GM10266 (cell line): ENCODE results near the gene ABCC6.
"Not testable (repeated sequence)": the region's sequence is repeated elsewhere in the genome, so short reads cannot be mapped to it uniquely, and the experiment has no call there.

Source experiments
- DNase-seq: peaks from one replicate; pipeline ENCODE4 v3.0.0; 2012; ENCODE audit errors: extremely low spot score
- CTCF ChIP-seq: IDR thresholded peaks from 2 replicates; pipeline ENCODE4 v1.5.1; 2012; ENCODE audit warnings: mild to moderate bottlenecking, low read depth; ENCODE audit not compliant: control insufficient read depth, insufficient read depth; ENCODE audit errors: missing control alignments

Gene ABCC6

DNA sequence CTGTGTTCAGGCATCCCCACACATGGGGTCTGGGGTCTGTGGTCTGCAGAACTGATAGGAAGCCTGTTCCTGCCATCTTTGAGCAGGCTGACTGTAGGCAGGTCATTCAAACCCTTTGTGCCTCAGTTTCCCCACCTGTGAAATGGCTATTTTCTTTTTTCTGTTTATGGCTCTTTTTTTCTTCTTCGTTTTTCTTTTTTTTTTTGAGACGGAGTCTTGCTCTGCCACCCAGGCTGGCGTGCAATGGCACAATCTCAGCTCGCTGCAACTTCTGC, 72.5 kb downstream of the ABCC6 start:
- TF ChIP-seq CTCF = no peak
- DNase-seq = no peak

DNA sequence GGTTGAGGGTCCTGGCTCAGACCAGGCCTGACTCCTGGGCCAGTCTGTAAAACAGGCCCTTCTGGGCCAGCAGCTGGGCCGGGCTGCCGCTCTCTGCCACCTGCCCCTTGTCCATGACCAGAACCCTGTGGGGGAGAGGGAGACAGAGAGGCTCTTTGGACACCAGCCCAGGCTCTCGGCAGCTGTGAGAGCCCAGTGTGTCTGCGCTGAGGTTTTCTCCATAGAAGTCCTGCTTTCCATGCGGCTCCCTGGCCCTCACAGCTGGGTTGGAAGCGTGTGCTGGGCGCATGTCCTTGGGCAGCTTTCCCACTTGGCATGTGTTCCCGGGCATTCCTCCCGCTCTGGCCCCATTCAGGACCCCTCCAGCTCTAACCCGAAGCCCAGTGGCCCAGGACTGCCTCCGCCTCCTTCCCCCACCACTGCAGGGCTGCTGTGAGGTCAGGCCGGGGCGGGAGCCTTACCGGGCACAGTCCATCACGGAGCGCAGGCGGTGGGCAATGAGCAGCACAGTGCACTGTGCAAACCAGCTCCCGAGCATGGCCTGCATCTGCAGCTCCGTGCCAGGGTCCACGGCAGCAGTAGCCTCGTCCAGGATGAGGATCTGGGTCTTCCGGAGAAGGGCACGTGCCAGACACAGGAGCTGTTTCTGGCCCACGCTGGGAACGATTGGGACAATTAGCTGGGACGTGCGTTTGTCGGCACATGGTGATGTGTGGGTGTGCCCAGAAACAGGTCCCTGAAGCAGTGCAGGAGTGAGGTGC, 73.0 kb downstream of the ABCC6 start:
- no peak for TF ChIP-seq CTCF
- DNase-seq = no peak

DNA sequence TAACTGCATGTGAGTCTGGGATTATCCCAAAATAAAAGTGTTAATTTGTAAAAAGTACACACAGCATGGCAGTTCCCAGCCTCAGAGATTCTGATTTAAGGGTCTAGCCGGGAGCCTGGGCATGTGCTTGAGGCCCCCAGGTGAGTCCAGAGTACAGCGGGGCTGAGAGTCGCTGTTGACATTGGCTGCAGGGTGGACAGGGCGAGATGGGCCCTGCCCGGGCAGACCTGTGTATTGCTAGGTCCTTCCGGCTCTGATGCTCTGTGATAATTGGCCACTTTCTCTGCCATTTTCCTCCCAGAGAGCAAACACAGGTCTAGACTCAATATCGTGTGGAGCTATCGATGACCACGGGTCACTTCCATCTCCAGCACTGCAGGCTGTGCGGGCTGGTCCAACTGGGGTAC, 73.6 kb downstream of the ABCC6 start:
- no peak for TF ChIP-seq CTCF

GRCh38 chr16:16148755-16149154, 74.5 kb downstream of the ABCC6 start:
- no peak for DNase-seq
- TF ChIP-seq CTCF = no peak

More for the DNA sequence above, 73.6 kb downstream of the ABCC6 start:
- DNase-seq = no peak

GRCh38 chr16:16148000-16148599, 75.2 kb downstream of the ABCC6 start:
- not testable (repeated sequence) for DNase-seq

GRCh38 chr16:16147316-16147999, 75.8 kb downstream of the ABCC6 start:
- DNase-seq = no peak
- no peak for TF ChIP-seq CTCF

- DNase-seq = no peak
Measured at GRCh38 chr16:16146380-16147315, 76.6 kb downstream of the ABCC6 start.

More at GRCh38 chr16:16146380-16147315, 76.6 kb downstream of the ABCC6 start:
- TF ChIP-seq CTCF = no peak
